ENCODE measurements around the gene APOD.
A peak's percentile ranks its signal among the peaks of the same experiment; 100 is the strongest.

The APOD gene

DNA sequence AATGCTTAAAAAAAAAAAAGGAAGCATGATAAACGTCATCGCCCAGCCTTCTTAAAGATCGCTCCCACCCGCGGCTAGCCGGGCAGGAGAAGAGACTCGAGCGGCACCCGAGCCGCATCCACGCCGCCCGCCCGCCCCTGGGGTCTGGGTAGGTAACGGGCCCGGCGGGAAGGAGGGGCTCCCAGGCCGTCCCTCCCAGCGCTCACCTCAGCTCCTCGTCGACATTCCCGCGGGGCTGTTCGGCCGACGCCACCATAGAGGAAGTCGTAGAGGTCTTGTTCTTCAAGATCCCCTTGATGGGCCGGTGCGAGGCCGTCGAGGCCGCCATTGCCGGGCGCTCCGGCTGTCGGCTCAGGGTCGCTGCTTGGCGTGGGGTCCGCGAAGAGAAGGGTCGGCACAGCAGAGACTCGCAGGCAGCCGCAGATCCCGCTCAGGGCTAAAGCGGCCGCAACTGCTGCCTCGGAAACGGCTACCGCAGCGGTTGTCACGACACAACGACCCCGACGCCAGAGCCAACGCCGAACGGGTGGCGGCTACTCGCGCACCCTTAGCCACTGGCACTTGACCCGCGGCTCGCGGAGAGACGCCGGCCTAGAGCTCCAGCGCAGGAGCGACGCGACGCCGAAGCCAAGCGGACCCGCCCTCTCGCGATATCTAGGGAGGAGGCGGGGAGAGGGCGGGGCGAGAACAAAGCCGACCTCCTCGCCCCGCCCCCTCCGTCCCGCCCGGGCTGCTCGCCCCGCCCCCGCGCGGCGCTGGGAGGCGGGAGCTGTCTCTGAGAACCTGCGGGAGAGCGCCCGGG lies 40.8 kb downstream of the APOD start, which contains the start of gene PPP1R2 (continued):
- TF ChIP-seq ZNF792 (tag by site-specific recombination; IDR thresholded peaks at IDR 0.05) (no peak), ZFP37 (tag by site-specific recombination; IDR thresholded peaks at IDR 0.05) (0 out of 2 replicates have a peak, but pooled peaks have one; percentile 70), ZNF2 (tag by site-specific recombination; IDR thresholded peaks at IDR 0.05) (0 out of 2 replicates have a peak, but pooled peaks have one; percentile 16), ZXDB (tag by site-specific recombination; IDR thresholded peaks at IDR 0.05) (0 out of 2 replicates have a peak, but pooled peaks have one; percentile 54), ZBTB17 (tag by site-specific recombination; IDR thresholded peaks at IDR 0.05) (peak; percentile 65), KLF10 (tag by site-specific recombination; IDR thresholded peaks at IDR 0.05) (peak; percentile 70), ZNF501 (tag by site-specific recombination; IDR thresholded peaks at IDR 0.05) (peak; percentile 80; the same call in 1 of the 2 replicates), ZEB2 (tag by site-specific recombination; IDR thresholded peaks at IDR 0.05) (0 out of 2 replicates have a peak, but pooled peaks have one; percentile 22), ZNF600 (tag by site-specific recombination; IDR thresholded peaks at IDR 0.05) (0 out of 2 replicates have a peak, but pooled peaks have one; percentile 39), BCL11B (tag by site-specific recombination; IDR thresholded peaks at IDR 0.05; ENCODE audit: low read depth) (no peak), ZNF341 (tag by site-specific recombination; IDR thresholded peaks at IDR 0.05; ENCODE audit: low read depth) (peak; percentile 40), MYNN (tag by site-specific recombination; IDR thresholded peaks at IDR 0.05; ENCODE audit: borderline replicate concordance) (no peak), ZNF670 (tag by site-specific recombination; IDR thresholded peaks at IDR 0.05; ENCODE audit: low read depth) (no peak)
- TF ChIP-seq, protein P1, sequence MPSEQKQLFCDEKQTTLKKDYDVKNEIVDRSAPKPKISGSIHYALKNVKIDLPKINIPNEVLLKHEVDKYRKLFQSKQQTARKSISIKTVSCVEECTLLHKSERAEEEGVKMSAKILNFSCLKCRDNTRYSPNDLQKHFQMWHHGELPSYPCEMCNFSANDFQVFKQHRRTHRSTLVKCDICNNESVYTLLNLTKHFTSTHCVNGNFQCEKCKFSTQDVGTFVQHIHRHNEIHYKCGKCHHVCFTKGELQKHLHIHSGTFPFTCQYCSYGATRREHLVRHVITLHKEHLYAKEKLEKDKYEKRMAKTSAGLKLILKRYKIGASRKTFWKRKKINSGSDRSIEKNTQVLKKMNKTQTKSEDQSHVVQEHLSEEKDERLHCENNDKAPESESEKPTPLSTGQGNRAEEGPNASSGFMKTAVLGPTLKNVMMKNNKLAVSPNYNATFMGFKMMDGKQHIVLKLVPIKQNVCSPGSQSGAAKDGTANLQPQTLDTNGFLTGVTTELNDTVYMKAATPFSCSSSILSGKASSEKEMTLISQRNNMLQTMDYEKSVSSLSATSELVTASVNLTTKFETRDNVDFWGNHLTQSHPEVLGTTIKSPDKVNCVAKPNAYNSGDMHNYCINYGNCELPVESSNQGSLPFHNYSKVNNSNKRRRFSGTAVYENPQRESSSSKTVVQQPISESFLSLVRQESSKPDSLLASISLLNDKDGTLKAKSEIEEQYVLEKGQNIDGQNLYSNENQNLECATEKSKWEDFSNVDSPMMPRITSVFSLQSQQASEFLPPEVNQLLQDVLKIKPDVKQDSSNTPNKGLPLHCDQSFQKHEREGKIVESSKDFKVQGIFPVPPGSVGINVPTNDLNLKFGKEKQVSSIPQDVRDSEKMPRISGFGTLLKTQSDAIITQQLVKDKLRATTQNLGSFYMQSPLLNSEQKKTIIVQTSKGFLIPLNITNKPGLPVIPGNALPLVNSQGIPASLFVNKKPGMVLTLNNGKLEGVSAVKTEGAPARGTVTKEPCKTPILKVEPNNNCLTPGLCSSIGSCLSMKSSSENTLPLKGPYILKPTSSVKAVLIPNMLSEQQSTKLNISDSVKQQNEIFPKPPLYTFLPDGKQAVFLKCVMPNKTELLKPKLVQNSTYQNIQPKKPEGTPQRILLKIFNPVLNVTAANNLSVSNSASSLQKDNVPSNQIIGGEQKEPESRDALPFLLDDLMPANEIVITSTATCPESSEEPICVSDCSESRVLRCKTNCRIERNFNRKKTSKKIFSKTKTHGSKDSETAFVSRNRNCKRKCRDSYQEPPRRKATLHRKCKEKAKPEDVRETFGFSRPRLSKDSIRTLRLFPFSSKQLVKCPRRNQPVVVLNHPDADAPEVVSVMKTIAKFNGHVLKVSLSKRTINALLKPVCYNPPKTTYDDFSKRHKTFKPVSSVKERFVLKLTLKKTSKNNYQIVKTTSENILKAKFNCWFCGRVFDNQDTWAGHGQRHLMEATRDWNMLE (tag by site-specific recombination; conservative IDR thresholded peaks at IDR 0.05; ENCODE audit: low read depth) = no peak
- TF ChIP-seq, protein P2, sequence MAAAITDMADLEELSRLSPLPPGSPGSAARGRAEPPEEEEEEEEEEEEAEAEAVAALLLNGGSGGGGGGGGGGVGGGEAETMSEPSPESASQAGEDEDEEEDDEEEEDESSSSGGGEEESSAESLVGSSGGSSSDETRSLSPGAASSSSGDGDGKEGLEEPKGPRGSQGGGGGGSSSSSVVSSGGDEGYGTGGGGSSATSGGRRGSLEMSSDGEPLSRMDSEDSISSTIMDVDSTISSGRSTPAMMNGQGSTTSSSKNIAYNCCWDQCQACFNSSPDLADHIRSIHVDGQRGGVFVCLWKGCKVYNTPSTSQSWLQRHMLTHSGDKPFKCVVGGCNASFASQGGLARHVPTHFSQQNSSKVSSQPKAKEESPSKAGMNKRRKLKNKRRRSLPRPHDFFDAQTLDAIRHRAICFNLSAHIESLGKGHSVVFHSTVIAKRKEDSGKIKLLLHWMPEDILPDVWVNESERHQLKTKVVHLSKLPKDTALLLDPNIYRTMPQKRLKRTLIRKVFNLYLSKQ (tag by site-specific recombination; IDR thresholded peaks at IDR 0.05; ENCODE audit: borderline replicate concordance) = no peak
- TF ChIP-seq, protein P3, sequence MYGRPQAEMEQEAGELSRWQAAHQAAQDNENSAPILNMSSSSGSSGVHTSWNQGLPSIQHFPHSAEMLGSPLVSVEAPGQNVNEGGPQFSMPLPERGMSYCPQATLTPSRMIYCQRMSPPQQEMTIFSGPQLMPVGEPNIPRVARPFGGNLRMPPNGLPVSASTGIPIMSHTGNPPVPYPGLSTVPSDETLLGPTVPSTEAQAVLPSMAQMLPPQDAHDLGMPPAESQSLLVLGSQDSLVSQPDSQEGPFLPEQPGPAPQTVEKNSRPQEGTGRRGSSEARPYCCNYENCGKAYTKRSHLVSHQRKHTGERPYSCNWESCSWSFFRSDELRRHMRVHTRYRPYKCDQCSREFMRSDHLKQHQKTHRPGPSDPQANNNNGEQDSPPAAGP (tag by site-specific recombination; IDR thresholded peaks at IDR 0.05) = peak; percentile 45; the same call in 1 of the 2 replicates
- TF ChIP-seq, protein P4, sequence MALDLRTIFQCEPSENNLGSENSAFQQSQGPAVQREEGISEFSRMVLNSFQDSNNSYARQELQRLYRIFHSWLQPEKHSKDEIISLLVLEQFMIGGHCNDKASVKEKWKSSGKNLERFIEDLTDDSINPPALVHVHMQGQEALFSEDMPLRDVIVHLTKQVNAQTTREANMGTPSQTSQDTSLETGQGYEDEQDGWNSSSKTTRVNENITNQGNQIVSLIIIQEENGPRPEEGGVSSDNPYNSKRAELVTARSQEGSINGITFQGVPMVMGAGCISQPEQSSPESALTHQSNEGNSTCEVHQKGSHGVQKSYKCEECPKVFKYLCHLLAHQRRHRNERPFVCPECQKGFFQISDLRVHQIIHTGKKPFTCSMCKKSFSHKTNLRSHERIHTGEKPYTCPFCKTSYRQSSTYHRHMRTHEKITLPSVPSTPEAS (tag by site-specific recombination; IDR thresholded peaks at IDR 0.05) = no peak
- TF ChIP-seq, protein P5, sequence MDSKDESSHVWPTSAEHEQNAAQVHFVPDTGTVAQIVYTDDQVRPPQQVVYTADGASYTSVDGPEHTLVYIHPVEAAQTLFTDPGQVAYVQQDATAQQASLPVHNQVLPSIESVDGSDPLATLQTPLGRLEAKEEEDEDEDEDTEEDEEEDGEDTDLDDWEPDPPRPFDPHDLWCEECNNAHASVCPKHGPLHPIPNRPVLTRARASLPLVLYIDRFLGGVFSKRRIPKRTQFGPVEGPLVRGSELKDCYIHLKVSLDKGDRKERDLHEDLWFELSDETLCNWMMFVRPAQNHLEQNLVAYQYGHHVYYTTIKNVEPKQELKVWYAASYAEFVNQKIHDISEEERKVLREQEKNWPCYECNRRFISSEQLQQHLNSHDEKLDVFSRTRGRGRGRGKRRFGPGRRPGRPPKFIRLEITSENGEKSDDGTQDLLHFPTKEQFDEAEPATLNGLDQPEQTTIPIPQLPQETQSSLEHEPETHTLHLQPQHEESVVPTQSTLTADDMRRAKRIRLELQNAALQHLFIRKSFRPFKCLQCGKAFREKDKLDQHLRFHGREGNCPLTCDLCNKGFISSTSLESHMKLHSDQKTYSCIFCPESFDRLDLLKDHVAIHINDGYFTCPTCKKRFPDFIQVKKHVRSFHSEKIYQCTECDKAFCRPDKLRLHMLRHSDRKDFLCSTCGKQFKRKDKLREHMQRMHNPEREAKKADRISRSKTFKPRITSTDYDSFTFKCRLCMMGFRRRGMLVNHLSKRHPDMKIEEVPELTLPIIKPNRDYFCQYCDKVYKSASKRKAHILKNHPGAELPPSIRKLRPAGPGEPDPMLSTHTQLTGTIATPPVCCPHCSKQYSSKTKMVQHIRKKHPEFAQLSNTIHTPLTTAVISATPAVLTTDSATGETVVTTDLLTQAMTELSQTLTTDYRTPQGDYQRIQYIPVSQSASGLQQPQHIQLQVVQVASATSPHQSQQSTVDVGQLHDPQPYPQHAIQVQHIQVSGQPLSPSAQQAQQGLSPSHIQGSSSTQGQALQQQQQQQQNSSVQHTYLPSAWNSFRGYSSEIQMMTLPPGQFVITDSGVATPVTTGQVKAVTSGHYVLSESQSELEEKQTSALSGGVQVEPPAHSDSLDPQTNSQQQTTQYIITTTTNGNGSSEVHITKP (tag by site-specific recombination; IDR thresholded peaks at IDR 0.05) = no peak
- TF ChIP-seq, protein P6, sequence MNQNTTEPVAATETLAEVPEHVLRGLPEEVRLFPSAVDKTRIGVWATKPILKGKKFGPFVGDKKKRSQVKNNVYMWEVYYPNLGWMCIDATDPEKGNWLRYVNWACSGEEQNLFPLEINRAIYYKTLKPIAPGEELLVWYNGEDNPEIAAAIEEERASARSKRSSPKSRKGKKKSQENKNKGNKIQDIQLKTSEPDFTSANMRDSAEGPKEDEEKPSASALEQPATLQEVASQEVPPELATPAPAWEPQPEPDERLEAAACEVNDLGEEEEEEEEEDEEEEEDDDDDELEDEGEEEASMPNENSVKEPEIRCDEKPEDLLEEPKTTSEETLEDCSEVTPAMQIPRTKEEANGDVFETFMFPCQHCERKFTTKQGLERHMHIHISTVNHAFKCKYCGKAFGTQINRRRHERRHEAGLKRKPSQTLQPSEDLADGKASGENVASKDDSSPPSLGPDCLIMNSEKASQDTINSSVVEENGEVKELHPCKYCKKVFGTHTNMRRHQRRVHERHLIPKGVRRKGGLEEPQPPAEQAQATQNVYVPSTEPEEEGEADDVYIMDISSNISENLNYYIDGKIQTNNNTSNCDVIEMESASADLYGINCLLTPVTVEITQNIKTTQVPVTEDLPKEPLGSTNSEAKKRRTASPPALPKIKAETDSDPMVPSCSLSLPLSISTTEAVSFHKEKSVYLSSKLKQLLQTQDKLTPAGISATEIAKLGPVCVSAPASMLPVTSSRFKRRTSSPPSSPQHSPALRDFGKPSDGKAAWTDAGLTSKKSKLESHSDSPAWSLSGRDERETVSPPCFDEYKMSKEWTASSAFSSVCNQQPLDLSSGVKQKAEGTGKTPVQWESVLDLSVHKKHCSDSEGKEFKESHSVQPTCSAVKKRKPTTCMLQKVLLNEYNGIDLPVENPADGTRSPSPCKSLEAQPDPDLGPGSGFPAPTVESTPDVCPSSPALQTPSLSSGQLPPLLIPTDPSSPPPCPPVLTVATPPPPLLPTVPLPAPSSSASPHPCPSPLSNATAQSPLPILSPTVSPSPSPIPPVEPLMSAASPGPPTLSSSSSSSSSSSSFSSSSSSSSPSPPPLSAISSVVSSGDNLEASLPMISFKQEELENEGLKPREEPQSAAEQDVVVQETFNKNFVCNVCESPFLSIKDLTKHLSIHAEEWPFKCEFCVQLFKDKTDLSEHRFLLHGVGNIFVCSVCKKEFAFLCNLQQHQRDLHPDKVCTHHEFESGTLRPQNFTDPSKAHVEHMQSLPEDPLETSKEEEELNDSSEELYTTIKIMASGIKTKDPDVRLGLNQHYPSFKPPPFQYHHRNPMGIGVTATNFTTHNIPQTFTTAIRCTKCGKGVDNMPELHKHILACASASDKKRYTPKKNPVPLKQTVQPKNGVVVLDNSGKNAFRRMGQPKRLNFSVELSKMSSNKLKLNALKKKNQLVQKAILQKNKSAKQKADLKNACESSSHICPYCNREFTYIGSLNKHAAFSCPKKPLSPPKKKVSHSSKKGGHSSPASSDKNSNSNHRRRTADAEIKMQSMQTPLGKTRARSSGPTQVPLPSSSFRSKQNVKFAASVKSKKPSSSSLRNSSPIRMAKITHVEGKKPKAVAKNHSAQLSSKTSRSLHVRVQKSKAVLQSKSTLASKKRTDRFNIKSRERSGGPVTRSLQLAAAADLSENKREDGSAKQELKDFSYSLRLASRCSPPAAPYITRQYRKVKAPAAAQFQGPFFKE (tag by site-specific recombination; IDR thresholded peaks at IDR 0.05; ENCODE audit: borderline replicate concordance) = no peak

All from HEK293 (cell line).